Naive thymus-derived CD8-positive, alpha-beta T cell (primary cell): ENCODE data around the gene SMIM3. TPM values are rescaled to one million over a fixed set of nuclear protein-coding genes. Genes with fewer than 3 reads are reported as not detected.
"Not testable (repeated sequence)": the region's sequence is repeated elsewhere in the genome, so short reads cannot be mapped to it uniquely, and the experiment has no call there.

Experiments
- ATAC-seq, 2 donors: fragments of 150-1000 bp; cut with Tn5 transposase in 1 of 2; sonication (Bioruptor Pico), chemical (Tn5 transposase) in 1 of 2; 1 replicate in 1 of 2; 2 replicates in 1 of 2; pipeline ENCODE4 v1.10.0; 2021; ENCODE audit warnings: mild to moderate bottlenecking in 2 of 2, moderate library complexity in 2 of 2
- POLR2A ChIA-PET: fragments of 350-600 bp; sonication (Branson Sonifier 250); formaldehyde crosslinking; loops from one replicate; lab custom pipeline; 2021; ENCODE audit warnings: antibody characterized with exemption; lab: Charles Lee
- DNase-seq, 10 donors: peaks; one replicate each; pipeline versions ENCODE4 v3.0.0 to v3.0.0-alpha.2; 2020 to 2022
- H3K27ac Mint-ChIP-seq, 10 donors: one replicate each; pipeline ENCODE4 v1.8.0; 2020 to 2022; ENCODE audit warnings: mild to moderate bottlenecking in 10 of 10, mixed read lengths in 10 of 10, moderate library complexity in 4 of 10, inconsistent platforms in 1 of 10
- H3K27me3 Mint-ChIP-seq, 5 donors: one replicate each; pipeline ENCODE4 v1.8.0; 2021 to 2022; ENCODE audit warnings: mixed read lengths in 5 of 5
- H3K36me3 Mint-ChIP-seq, 3 donors: one replicate each; pipeline ENCODE4 v1.8.0; 2020 to 2022; ENCODE audit warnings: mixed read lengths in 3 of 3, mild to moderate bottlenecking in 2 of 3, inconsistent platforms in 1 of 3
- H3K4me1 Mint-ChIP-seq, 4 donors: one replicate each; pipeline ENCODE4 v1.8.0; 2021 to 2022; ENCODE audit warnings: mixed read lengths in 4 of 4
- H3K4me3 Mint-ChIP-seq, 10 donors: one replicate each; pipeline ENCODE4 v1.8.0; 2020 to 2022; ENCODE audit warnings: mild to moderate bottlenecking in 10 of 10, mixed read lengths in 10 of 10, moderate library complexity in 6 of 10, inconsistent platforms in 1 of 10
- H3K9me3 Mint-ChIP-seq, 9 donors: one replicate each; pipeline ENCODE4 v1.8.0; 2020 to 2022; ENCODE audit warnings: mixed read lengths in 9 of 9, mild to moderate bottlenecking in 3 of 9, inconsistent platforms in 1 of 9, moderate library complexity in 1 of 9
- polyA plus RNA-seq, 3 donors: library from polyadenylated mRNA; unstranded; fragments of 300-500 nt; fragmentation: Illumina TruSeq; gene quantifications; one replicate each; pipeline ENCODE4 v1.2.3, GENCODE V29; 2021
- total RNA-seq, 8 experiments: library from RNA in 2 of 8; stranded (reverse) in 2 of 8; gene quantifications; one replicate each; pipeline ENCODE4 v1.2.3 and lab custom pipeline; 2021 to 2026

SMIM3 gene
- total and polyA plus RNA-seq, 5 experiments from 2014 or later: 4.1 to 12.2 (median 8.5) TPM

DNA sequence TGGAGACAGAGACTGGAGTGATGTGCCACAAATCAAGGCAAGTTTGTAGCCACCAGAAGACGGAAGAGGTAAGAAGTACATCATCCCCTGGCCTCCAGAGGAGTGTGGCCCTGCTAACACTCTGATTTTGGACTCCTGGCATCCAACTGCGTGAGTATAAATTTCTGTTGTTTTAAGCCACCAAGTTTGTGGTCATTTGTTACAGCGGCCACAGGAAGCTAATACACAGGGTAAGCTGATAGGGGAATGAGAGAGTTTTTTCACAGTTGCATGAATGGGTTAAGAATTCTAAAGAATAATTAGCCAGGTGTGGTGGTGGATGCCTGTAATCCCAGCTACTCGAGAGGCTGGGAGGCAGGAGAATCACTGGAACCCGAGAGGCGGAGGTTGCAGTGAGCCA, 25.8 kb downstream of the SMIM3 start:
- DNase-seq (no peak), ATAC-seq (no peak)
- Mint-ChIP-seq H3K4me3 (no peak overlapping the region), H3K27ac (peak overlapping the region in 2 of 10 donors; percentile 22 to 25), H3K27me3 (peaks cover 0 to 17% (median 2%) of the 10 kb centered on the region in 5 donors), H3K36me3 (peaks cover 0 to 5% (median 0%) of the 10 kb centered on the region in 3 donors), H3K9me3 (peaks cover 0 to 3% (median 0%) of the 10 kb centered on the region in 9 donors), H3K4me1 (peaks cover 3 to 8% (median 7%) of the 10 kb centered on the region in 4 donors)
- POLR2A ChIA-PET: no interaction called here

DNA sequence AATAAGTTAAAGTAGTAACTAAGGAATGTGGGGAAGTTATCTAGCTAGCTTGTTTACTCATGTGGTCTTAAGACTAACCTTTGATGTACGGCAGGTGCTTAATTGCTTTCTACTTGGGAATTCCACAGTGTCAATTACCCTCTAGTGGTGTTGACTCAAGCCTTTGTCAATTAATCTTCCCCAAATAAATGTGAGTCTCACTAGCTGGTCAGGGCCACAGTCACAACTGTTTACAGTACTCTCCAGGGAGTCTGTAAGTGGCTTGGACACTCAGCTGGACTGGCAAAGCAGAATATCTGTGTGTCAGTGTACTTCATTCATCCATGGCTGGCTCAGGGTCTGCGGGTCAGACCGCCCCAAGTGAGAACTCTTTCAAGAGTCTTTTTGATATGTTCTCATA, 30.8 kb downstream of the SMIM3 start:
- DNase-seq (no peak), ATAC-seq (no peak)
- peaks cover 0 to under 1% (median 0%) of the 10 kb centered on the region in 3 donors for H3K36me3 Mint-ChIP-seq
- no peak overlapping the region for H3K4me3 Mint-ChIP-seq
- peaks cover 0 to 2% (median 0%) of the 10 kb centered on the region in 9 donors for H3K9me3 Mint-ChIP-seq
- POLR2A ChIA-PET: no interaction called here
- H3K4me1 Mint-ChIP-seq: no peaks in the 10 kb centered on the region
- H3K27ac Mint-ChIP-seq: peak overlapping the region in 1 of 10 donors; percentile 24
- H3K27me3 Mint-ChIP-seq: peaks cover 2 to 10% (median 3%) of the 10 kb centered on the region in 5 donors

- Mint-ChIP-seq H3K4me3 (no peak overlapping the region), H3K27me3 (peaks cover 0 to 9% (median 6%) of the 10 kb centered on the region in 5 donors), H3K4me1 (no peaks in the 10 kb centered on the region), H3K27ac (no peak overlapping the region), H3K36me3 (peaks cover 2 to 25% (median 20%) of the 10 kb centered on the region in 3 donors), H3K9me3 (peaks cover 0 to 36% (median 17%) of the 10 kb centered on the region in 9 donors)
- POLR2A ChIA-PET: no interaction called here
- DNase-seq (no peak), ATAC-seq (no peak)
These were observed 36.5 kb downstream of the SMIM3 start for GRCh38 chr5:150815010-150815409.

- Mint-ChIP-seq H3K4me1 (no peaks in the 10 kb centered on the region), H3K4me3 (no peak overlapping the region), H3K27me3 (peaks cover 0 to 10% (median 7%) of the 10 kb centered on the region in 5 donors), H3K36me3 (peaks cover 2 to 26% (median 20%) of the 10 kb centered on the region in 3 donors), H3K9me3 (peaks cover 0 to 38% (median 17%) of the 10 kb centered on the region in 9 donors), H3K27ac (no peak overlapping the region)
- DNase-seq (no peak), ATAC-seq (no peak)
- POLR2A ChIA-PET: no interaction called here
These were observed 38.4 kb downstream of the SMIM3 start for GRCh38 chr5:150816946-150817345.

GRCh38 chr5:150829744-150830143, 51.2 kb downstream of the SMIM3 start:
- H3K36me3 Mint-ChIP-seq: peaks cover 0 to 41% (median 3%) of the 10 kb centered on the region in 3 donors

DNA sequence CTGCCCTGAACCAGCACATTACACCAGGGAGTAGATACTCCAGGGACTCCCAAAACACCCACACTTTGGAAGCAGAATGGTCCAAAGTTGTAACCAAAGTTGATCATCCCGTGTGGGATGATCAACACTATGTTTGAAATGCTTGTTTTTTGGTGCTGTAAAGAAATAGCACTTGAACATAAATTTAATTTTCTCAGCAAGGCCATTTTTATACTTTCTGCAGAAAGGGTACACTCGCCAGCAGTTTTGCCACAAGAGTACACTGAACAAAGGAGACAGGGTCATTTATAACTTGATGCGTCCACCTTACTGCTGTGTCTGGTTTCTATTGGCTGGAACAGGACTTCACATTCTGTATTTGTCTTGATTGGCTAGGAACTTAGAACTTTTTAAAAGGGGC, 53.3 kb downstream of the SMIM3 start:
- H3K27ac Mint-ChIP-seq, ATAC-seq, H3K4me1 Mint-ChIP-seq, H3K27me3 Mint-ChIP-seq, POLR2A ChIA-PET, DNase-seq, H3K4me3 Mint-ChIP-seq: not testable (repeated sequence)
- Mint-ChIP-seq H3K9me3 (peaks cover 10 to 56% (median 20%) of the 10 kb centered on the region in 9 donors), H3K36me3 (peaks cover 0 to 41% (median 3%) of the 10 kb centered on the region in 3 donors)

More at GRCh38 chr5:150829744-150830143, 51.2 kb downstream of the SMIM3 start:
- peaks cover 10 to 56% (median 20%) of the 10 kb centered on the region in 9 donors for H3K9me3 Mint-ChIP-seq
- H3K27ac Mint-ChIP-seq: no peak overlapping the region
- POLR2A ChIA-PET: no interaction called here
- no peaks in the 10 kb centered on the region for H3K4me1 Mint-ChIP-seq
- H3K27me3 Mint-ChIP-seq: peaks cover 0 to 2% (median 0%) of the 10 kb centered on the region in 5 donors
- DNase-seq: no peak
- ATAC-seq: no peak
- no peak overlapping the region for H3K4me3 Mint-ChIP-seq

- POLR2A ChIA-PET: no interaction called here
- H3K27ac Mint-ChIP-seq: peak overlapping the region in 2 of 10 donors; percentile 43 to 57
- H3K4me3 Mint-ChIP-seq: no peak overlapping the region
- ATAC-seq (no peak), DNase-seq (no peak)
- peaks cover 2 to 25% (median 10%) of the 10 kb centered on the region in 9 donors for H3K9me3 Mint-ChIP-seq
- H3K27me3 Mint-ChIP-seq: peaks cover 0 to 10% (median 0%) of the 10 kb centered on the region in 5 donors
- no peaks in the 10 kb centered on the region for H3K4me1 Mint-ChIP-seq
- H3K36me3 Mint-ChIP-seq: peaks cover 0 to 20% (median 0%) of the 10 kb centered on the region in 3 donors
These were observed 57.5 kb downstream of the SMIM3 start for GRCh38 chr5:150836064-150836463.

DNA sequence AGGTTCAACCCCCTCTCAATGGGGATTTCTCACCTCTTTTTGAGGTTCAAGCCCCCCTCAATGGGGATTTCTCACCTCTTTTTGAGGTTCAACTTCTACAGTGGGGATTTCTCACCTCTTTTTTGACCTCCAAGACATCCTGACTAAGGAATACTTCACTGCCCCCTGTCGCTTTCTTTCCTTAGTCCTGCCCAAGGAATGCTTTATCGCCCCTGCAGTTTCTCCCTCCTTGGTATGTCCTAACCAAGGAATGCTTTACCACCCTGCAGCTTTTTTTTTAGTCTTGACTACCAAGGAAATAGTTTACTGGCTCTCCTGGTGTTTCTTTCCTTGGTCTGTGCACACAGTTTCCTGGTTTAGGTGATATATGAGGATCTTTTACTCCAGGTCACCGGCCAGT, 58.1 kb downstream of the SMIM3 start:
- POLR2A ChIA-PET: no interaction called here
- no peak for ATAC-seq
- Mint-ChIP-seq H3K27me3 (peaks cover 0 to 10% (median 0%) of the 10 kb centered on the region in 5 donors), H3K36me3 (peaks cover 0 to 17% (median 0%) of the 10 kb centered on the region in 3 donors), H3K27ac (no peak overlapping the region), H3K4me1 (no peaks in the 10 kb centered on the region), H3K9me3 (peaks cover 0 to 19% (median 8%) of the 10 kb centered on the region in 9 donors), H3K4me3 (no peak overlapping the region)
- no peak for DNase-seq

GRCh38 chr5:150845185-150845859, 66.8 kb downstream of the SMIM3 start:
- not testable (repeated sequence) for ATAC-seq, DNase-seq, H3K36me3 Mint-ChIP-seq, H3K27me3 Mint-ChIP-seq, H3K27ac Mint-ChIP-seq, H3K9me3 Mint-ChIP-seq
- Mint-ChIP-seq H3K4me3 (peak overlapping the region in 1 of 10 donors; percentile 2), H3K4me1 (peaks cover 13 to 22% (median 16%) of the 10 kb centered on the region in 4 donors)
- POLR2A ChIA-PET: interaction anchor here (0.8 to 2.6 kb wide), 3 partner anchors 44 to 87 kb away, joined by 5 to 11 read pairs (median 10); partner anchors contain the start of gene DCTN4

- POLR2A ChIA-PET: interaction anchor here (0.8 to 2.6 kb wide), 9 partner anchors 45 to 284 kb away, joined by 3 to 16 read pairs (median 6); partner anchors contain the start of genes DCTN4, RBM22 and SMIM3
- not testable (repeated sequence) for H3K9me3 Mint-ChIP-seq, H3K36me3 Mint-ChIP-seq, H3K27me3 Mint-ChIP-seq
- peak within 1 kb of the TSS; percentile 73 to 90 (median 87) for H3K4me3 Mint-ChIP-seq
- ATAC-seq: peak in 1 of 2 donors; percentile 16
- DNase-seq: peak in 3 of 10 donors; percentile 7 to 38 (median 35)
- H3K27ac Mint-ChIP-seq: peak within 1 kb of the TSS in 9 of 10 donors; percentile 73 to 92 (median 88)
- peaks cover 13 to 22% (median 16%) of the 10 kb centered on the region in 4 donors for H3K4me1 Mint-ChIP-seq
These were observed 67.7 kb downstream of the SMIM3 start, which contains the start of gene IRGM for GRCh38 chr5:150846308-150846653. TSS of gene IRGM (plus strand) at chr5:150846521. CDS start at chr5:150848124, 1,603 bp downstream.
